Activated CD4-positive, alpha-beta T cell treated with anti-CD3 and anti-CD28 coated beads for 24 hours (primary cell): Measurements from ENCODE around the gene IGSF8.
A peak's percentile ranks its signal among the peaks of the same experiment; 100 is the strongest.

Experiments used
- DNase-seq, 2 donors: peaks; one replicate each; pipeline ENCODE4 v3.0.0-alpha.2; 2020; ENCODE audit warnings: low read depth in 2 of 2

Gene IGSF8

GRCh38 chr1:160105155-160105554, 6.7 kb upstream of the IGSF8 start:
- no peak for DNase-seq

DNA sequence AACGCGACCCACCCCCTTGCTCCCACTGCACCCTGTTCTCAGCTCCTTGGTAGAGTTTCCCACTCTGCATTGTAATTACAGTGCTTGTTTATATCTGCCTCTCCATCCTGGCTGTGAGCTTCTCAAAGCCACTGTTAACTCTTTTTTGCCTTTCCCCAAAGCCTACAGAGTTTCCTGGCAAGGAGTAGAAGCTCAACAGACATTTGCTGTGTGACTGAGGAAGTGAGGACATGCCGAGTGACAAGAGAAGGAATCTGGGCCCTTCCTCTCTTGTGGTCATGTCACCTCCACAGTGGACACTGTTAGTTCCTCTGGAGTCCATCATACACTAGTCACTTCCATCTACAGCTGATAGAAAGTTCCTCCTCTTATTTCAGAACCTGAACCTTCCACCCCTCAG, 6.1 kb upstream of the IGSF8 start:
- DNase-seq = no peak

DNA sequence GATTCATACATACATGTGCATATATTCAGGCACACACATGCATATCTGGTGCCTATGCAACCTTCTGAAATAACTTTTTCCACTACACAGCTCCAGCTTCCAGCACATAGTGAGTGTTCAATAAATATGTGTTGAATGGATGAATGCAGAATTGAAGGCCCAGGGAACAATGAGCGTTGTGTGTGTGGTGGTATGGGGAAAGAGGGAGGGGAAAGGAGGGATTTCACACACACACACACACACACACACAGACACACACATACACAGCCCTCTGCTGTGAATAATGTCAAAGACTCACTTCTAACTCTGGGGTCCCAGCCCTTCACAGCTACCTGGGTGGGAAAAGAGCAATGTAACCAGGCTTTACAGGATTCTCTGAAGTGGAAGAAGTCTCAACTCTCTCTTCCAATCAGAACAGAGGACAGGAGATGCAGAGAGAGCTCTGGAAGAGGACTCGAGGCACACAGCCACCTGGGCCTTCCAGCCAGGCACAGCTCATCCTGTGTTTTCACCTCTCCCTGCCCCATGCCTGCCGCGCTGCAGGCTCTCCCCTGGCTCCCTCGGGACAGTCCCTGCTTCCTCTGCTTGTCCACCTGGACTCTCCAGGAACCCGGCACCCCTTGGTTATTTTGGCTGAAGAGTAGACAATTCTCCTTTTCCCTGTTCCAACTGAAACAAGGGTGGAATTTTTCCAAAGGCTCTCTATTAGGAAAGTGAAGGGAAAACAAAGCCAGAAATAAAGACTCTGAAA, 5.4 kb upstream of the IGSF8 start:
- DNase-seq = no peak

DNA sequence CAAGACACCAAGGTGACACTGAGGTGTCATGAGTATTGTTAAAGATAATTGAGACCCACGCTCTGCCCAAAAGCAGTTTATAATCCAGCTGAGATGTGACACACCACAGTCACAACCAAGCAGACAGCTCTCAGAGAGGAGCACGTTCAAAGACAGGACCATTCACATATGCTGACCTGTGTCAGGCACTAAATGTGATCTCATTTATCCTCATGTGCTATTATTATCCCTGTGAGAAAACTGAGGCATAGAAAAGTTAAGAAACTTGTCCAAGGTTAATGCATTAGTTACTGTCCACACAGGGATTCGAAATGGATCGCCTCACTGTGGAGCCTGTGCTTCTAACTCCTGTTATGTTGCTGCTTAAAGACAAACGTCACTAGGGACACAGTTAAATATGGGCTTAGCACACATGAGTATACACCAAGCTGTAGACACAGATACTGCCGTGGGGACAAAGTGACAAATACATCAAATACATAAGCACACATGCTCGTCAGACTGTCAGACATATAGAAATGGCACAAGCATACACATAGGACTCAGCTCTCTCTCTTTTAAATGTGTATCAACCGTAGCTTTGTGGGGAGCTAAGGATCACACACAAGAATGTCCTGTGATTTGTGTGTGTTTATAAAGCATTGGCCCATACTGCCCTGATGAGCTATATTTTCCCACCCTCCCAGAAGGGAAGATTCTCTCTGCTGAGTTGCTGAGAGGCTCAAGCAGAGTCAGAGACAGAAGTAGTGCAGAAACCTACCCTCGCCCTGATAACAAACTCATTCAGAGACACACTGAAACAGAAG, 3.5 kb upstream of the IGSF8 start:
- DNase-seq = no peak

- peak; percentile 64 to 67 for DNase-seq
Observed at GRCh38 chr1:160101037-160101716, 2.8 kb upstream of the IGSF8 start.

DNA sequence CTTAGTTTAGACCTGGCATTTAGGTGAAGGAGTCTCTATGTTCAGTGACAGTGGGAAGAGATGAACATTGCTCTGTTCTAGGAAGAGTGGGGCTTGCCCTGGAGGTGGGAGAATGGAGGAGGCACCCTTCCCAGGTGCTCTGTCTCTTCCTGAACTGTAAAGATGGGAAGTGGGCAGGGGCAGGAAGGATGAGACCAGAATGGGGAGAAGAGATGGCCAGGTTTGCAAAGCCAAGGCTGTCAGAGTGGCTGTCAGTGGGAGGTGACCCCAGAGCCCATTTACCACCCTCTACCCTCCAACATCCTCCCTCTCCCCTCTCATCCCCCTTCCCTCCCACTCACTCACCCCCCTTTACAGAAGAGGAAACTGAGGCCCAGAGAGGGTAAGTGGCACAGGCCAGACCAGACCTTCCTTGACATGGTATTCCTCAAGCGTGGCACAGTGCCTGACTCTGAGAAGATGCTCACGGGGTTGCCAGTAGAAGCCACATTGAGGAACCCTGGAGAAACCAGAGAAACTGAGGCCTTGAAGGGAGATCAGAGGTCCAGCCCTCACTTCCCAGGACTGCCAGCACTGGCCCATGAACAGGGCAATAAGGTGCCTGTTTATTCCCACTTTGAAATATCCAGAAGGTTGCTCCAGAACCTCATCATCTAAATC, 1.4 kb upstream of the IGSF8 start:
- no peak for DNase-seq

DNA sequence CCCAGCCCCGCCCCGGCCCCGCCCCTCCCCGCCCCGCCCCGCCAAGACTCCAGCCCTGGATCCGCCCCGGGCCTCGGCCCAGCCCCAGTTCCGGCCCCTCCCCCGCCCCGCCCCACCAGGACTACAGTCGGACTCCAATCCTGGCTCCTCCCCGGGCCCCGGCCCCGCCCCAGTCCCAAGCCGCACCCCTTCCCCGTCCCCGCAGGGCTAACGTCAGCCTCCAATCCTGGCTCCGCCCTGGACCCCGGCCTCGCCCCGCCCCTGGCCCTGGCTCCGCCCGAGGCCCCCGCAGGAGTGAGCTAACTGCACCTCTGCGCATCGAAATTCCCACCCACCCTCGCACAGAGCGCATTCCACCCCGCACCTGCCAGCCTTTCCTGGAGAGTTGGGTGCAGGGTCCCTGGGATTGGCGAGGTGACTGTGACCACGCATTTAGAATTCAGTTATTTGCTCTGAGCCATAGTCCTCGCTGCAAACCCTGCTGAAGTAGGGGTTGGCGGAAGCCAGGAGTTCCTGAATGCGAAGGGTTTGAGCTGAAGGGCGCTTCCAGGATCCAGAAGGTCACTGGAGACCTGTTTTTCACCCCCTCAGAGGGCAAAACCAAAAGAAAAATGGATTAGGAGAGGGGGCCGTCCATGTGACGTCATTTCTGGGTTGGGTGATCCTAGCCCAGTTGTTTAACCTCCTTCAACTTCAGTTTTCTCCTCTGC, 588 bp upstream of the IGSF8 start:
- peak; percentile 98 to 99 for DNase-seq

GRCh38 chr1:160097151-160097910, 1.1 kb downstream of the IGSF8 start:
- DNase-seq = no peak

DNA sequence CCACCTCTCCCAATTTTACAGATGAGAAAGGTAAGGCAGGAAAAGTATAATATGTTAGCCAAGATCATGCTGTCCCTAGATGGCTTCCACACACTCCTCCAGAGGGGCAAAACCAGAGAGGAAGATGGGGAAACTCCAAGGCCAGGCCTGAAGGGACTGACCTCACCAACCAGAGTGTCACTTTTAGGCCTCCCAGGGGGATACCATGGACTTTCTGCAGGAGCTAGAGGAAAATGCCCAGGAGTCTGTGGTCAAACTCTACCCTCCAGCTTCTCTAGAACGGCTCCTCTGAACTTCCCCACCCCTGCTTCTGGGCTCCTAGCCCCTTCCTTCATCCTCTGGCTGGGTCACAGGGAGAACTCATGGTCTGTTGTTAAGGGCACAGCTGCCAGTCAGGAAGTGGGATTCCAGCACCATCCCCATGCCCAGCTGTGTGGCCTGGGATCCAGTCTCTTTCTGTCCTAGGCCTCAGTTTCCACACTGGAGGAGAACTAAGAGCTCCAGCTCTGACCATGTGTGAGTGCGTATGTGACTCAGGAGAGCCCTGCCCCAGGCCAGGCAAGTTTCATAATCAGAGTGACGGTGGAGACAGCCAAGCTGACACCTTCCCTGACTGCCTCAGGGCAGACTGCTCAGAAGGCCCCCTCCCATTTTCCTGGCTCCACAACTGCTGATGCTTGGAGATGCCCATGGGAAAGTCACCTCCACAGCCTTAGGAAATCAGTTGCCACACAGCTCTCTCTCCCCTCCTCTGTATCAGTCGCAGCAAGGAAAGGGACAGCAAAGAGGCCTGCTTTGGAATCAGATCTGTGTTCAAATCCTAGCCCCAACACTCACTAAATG, 1.9 kb downstream of the IGSF8 start:
- DNase-seq = no peak

GRCh38 chr1:160095382-160096105, 2.9 kb downstream of the IGSF8 start:
- no peak for DNase-seq

DNA sequence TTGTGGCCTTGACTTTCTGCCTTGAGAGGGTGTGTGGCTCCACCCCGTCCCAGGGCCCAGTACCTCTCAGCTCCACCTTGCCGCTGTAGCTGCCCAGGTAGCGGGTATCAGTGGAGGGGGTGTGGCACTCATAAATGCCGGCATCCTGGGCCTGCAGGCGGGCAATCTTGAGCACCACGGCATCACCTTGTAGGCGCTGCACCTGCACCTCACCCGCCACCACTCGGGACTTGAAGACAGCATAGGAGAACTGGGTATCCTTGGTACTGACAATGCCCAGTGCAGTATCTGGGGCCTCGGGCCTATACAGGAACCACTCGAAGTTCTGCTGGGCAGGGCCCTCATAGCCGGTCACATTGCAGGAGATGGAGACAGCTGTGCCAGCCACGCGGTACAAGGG, 3.6 kb downstream of the IGSF8 start:
- DNase-seq = no peak

- no peak for DNase-seq
Observed at GRCh38 chr1:160094291-160094625, 4.2 kb downstream of the IGSF8 start.

GRCh38 chr1:160093624-160094290, 4.7 kb downstream of the IGSF8 start:
- no peak for DNase-seq

- no peak for DNase-seq
Observed at GRCh38 chr1:160093069-160093395, 5.4 kb downstream of the IGSF8 start.

DNA sequence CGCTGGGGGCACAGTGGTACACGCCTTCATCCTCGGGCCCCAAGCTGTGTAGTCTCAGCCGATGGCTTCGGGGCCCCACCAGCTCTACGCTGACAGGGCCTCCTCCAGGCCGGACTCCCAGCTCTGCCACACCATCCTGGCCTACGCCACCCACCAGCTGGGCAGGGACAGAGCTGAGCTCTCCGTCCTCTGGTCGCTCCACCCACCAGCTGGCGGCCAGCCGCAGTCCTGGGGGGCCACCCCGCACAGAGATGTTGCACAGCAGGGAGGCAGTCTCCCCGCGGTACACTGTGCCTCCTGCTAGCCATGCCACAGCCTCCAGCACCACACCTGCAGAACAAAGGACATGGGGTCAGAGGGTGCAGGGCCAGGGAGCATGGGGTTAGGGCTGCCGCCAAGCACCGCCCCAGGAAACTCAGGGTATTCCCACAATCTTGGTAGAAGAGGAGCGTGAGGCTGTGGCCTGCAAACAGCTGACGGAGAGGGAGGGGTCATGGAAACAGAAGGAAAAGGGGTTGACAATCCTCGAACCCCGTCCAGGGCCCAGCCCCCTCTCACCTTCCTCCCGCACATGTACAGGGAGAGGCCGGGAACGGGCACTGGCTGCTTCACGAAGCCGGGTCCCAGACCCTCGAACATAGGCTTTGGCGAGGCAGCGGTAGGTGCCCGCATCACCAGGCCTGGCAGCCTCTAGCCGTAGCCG, 5.9 kb downstream of the IGSF8 start:
- DNase-seq = no peak

DNA sequence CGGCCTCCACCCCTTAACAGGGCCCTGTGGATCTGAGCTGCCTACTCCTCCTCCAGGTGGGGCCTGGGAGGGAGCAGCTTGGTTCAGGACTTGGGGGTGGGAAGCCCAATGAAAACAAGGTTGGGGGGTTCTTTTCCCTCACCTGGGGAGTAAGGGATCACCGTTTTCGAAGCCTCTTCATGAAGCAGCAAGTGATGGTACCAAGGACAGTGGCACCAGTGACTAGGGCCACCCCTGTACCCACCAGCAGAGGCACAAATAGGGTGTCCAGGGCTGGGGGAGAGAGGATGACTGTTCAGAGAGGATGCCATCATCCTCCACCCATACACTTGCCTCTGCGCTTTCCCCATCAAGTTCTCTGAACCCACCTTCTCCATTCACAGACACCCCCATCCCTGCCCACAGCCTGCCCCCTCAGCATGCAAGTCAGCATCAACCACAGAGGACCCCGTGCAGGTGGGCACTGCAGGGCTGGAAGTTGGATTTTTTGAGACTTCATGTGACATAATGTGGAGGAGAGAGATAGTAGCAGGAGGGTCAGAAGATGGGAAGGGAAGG, 6.7 kb downstream of the IGSF8 start:
- DNase-seq = no peak

DNA sequence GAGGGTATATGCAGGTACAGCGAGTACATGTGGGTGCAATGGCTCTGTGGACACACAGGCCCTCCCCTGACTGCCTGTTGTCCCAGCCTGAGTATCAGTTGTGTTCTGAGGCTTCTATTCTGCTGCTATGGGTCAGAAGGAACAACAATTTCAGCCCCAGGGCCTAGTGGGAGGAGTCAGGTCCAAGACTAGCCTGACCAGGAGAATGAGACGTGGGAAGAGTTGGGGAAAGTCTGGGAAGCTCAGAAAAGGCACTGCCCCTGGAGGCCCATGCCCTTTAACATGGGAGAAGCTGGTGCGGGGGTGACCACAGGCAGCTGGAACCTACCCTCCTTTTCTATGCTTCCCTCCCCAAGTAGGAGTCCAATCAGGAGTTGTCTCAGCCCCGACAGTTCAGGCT, 7.7 kb downstream of the IGSF8 start:
- DNase-seq = no peak

- DNase-seq = no peak
Observed at GRCh38 chr1:160089883-160090282, 8.5 kb downstream of the IGSF8 start.
